GM12875 (cell line): Measurements from ENCODE around the gene COL21A1.

Experiments used
- H3K4me3 ChIP-seq: one replicate; pipeline ENCODE4 v1.5.1; 2011; ENCODE audit warnings: low read depth, low read length, control low read depth
- CTCF ChIP-seq: IDR thresholded peaks from 2 replicates; pipeline ENCODE4 v1.5.1; 2011; ENCODE audit warnings: low read depth, mild to moderate bottlenecking, control low read depth, inconsistent platforms, low read length, moderate library complexity, borderline replicate concordance; ENCODE audit not compliant: insufficient read depth

The COL21A1 gene

GRCh38 chr6:56246881-56247653 is at the start of gene COL21A1:
Gene COL21A1, minus strand, starts transcription at chr6:56247580. Its CDS starts 64,962 bp downstream, at chr6:56182618.
- no peak within 1 kb of the TSS for H3K4me3 ChIP-seq
- no peak for TF ChIP-seq CTCF

GRCh38 chr6:56293781-56294180 is 46.4 kb upstream of the COL21A1 start:
- TF ChIP-seq CTCF: no peak
- H3K4me3 ChIP-seq: no peak overlapping the region

GRCh38 chr6:56292505-56293181 is 45.3 kb upstream of the COL21A1 start:
- H3K4me3 ChIP-seq: no peak overlapping the region
- TF ChIP-seq CTCF: no peak

DNA sequence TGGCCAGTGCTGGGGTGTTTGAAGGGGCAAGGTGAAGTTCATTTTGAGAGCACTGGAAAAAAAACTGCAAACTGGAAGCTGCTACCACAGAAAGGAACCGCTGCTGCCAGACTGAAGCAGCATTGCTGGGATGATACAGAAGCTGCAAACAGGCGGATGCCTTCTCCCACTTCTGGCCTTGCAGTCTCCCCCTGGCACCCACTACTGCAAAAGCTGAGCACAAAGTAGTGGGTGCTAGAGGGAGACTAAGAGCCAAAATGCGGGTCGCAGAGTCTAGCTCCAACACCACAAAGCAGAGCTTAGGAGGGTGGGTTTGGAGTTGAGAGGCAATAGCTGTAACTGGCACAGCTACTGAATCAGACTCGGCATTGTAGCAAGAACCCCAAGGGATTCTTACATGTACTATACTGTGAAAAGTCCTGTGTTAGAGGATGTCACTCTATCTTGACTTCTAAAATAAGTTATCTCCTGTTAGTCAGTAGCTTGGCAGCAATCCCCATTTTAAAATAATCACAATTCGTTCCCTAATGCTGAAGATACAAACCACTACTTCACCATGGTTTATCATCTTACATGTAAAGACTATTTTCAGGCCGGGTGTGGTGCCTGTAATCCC is 44.0 kb upstream of the COL21A1 start:
- no peak for TF ChIP-seq CTCF
- no peak overlapping the region for H3K4me3 ChIP-seq

GRCh38 chr6:56289721-56290120 is 42.3 kb upstream of the COL21A1 start:
- H3K4me3 ChIP-seq: no peak overlapping the region
- TF ChIP-seq CTCF: no peak

DNA sequence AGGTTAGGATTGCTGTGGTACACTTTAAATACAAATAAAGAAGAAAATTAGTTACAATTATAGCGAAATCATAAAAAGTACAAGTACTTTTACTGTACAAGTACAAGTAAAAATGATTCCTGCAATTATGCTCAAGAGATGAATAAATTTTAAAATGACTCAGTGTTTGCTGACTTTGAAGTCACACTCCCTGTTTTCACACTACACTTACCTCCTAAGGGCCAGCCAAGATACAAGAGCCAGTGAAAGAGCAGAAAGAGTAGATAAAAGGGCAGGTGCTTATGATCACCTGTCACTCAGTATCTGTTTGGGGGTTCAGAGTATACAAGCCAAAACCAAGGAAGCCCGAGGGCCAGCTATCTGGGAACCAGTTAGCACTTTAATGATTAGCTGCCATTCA is 41.0 kb upstream of the COL21A1 start:
- TF ChIP-seq CTCF: no peak

More for the DNA sequence above, 41.0 kb upstream of the COL21A1 start:
- H3K4me3 ChIP-seq: no peak overlapping the region
